Measurements from ENCODE around the gene KLHL25. TPM values are rescaled to one million over a fixed set of nuclear protein-coding genes. Genes with fewer than 3 reads are reported as not detected.

The KLHL25 gene
- total RNA-seq, 1 experiment from 2014 or later, result 16.0 TPM

GRCh38 chr15:85779249-85779648 lies 15.5 kb downstream of the KLHL25 start:
- DNase-seq, result no peak
- no peaks in the 10 kb centered on the region for H3K9me3 Mint-ChIP-seq (ENCODE audit: low read depth, unreplicated experiment)
- H3K27me3 Mint-ChIP-seq (ENCODE audit: unreplicated experiment), result no peaks in the 10 kb centered on the region
- no peak overlapping the region for H3K27ac Mint-ChIP-seq (ENCODE audit: unreplicated experiment)
- H3K4me1 Mint-ChIP-seq (ENCODE audit: low read depth, unreplicated experiment), result no peaks in the 10 kb centered on the region
- no TSS peak for BruUV-seq (replicated peaks)
- intact Hi-C loops (cut with micrococcal nuclease; ENCODE audit: unreplicated experiment), result no loop called here
- no peak overlapping the region for H3K4me3 Mint-ChIP-seq (ENCODE audit: low read depth, unreplicated experiment)
- no peak for TF ChIP-seq CTCF (IDR thresholded peaks at IDR 0.05; ENCODE audit: unreplicated experiment)
- CTCF ChIA-PET, result interaction anchor here (1.0 kb wide), 1 partner anchor 9 kb away, joined by 3 read pairs; no protein-coding TSS in a partner anchor
- no peaks in the 10 kb centered on the region for H3K36me3 Mint-ChIP-seq (ENCODE audit: insufficient read depth, unreplicated experiment)

- no peak for DNase-seq
- no peak for TF ChIP-seq CTCF (IDR thresholded peaks at IDR 0.05; ENCODE audit: unreplicated experiment)
- Mint-ChIP-seq H3K4me1 (ENCODE audit: low read depth, unreplicated experiment) (peaks cover 2% of the 10 kb centered on the region), H3K9me3 (ENCODE audit: low read depth, unreplicated experiment) (no peaks in the 10 kb centered on the region), H3K4me3 (ENCODE audit: low read depth, unreplicated experiment) (no peak overlapping the region), H3K27ac (ENCODE audit: unreplicated experiment) (no peak overlapping the region), H3K27me3 (ENCODE audit: unreplicated experiment) (no peaks in the 10 kb centered on the region), H3K36me3 (ENCODE audit: insufficient read depth, unreplicated experiment) (no peaks in the 10 kb centered on the region)
- CTCF ChIA-PET, result interaction anchor here (1.0 kb wide), 1 partner anchor 10 kb away, joined by 3 read pairs; no protein-coding TSS in a partner anchor
- intact Hi-C loops (cut with micrococcal nuclease; ENCODE audit: unreplicated experiment), result no loop called here
- no TSS peak for BruUV-seq (replicated peaks)
These were observed 16.5 kb downstream of the KLHL25 start for GRCh38 chr15:85778107-85778776.

- intact Hi-C loops (cut with micrococcal nuclease; ENCODE audit: unreplicated experiment), result no loop called here
- no peak overlapping the region for H3K4me3 Mint-ChIP-seq (ENCODE audit: low read depth, unreplicated experiment)
- H3K27me3 Mint-ChIP-seq (ENCODE audit: unreplicated experiment), result no peaks in the 10 kb centered on the region
- DNase-seq, result no peak
- BruUV-seq (replicated peaks), result no TSS peak
- TF ChIP-seq CTCF (IDR thresholded peaks at IDR 0.05; ENCODE audit: unreplicated experiment), result no peak
- H3K36me3 Mint-ChIP-seq (ENCODE audit: insufficient read depth, unreplicated experiment), result no peaks in the 10 kb centered on the region
- H3K9me3 Mint-ChIP-seq (ENCODE audit: low read depth, unreplicated experiment), result no peaks in the 10 kb centered on the region
- H3K4me1 Mint-ChIP-seq (ENCODE audit: low read depth, unreplicated experiment), result peaks cover 8% of the 10 kb centered on the region
- no peak overlapping the region for H3K27ac Mint-ChIP-seq (ENCODE audit: unreplicated experiment)
- CTCF ChIA-PET, result no interaction called here
These were observed 17.2 kb downstream of the KLHL25 start for GRCh38 chr15:85777250-85778106.

- TF ChIP-seq CTCF (IDR thresholded peaks at IDR 0.05; ENCODE audit: unreplicated experiment), result no peak
- Mint-ChIP-seq H3K36me3 (ENCODE audit: insufficient read depth, unreplicated experiment) (no peaks in the 10 kb centered on the region), H3K27me3 (ENCODE audit: unreplicated experiment) (no peaks in the 10 kb centered on the region), H3K4me3 (ENCODE audit: low read depth, unreplicated experiment) (no peak overlapping the region), H3K9me3 (ENCODE audit: low read depth, unreplicated experiment) (no peaks in the 10 kb centered on the region), H3K4me1 (ENCODE audit: low read depth, unreplicated experiment) (peaks cover 8% of the 10 kb centered on the region), H3K27ac (ENCODE audit: unreplicated experiment) (no peak overlapping the region)
- intact Hi-C loops (cut with micrococcal nuclease; ENCODE audit: unreplicated experiment), result no loop called here
- no TSS peak for BruUV-seq (replicated peaks)
- CTCF ChIA-PET, result interaction anchor here (1.1 kb wide), 1 partner anchor 12 kb away, joined by 4 read pairs; no protein-coding TSS in a partner anchor
- DNase-seq, result no peak
These were observed 20.8 kb downstream of the KLHL25 start for GRCh38 chr15:85773970-85774369.
